IPS-18c (cell line): ENCODE measurements around the gene MFN1.

ENCODE experiments used
- H3K4me3 ChIP-seq: 2 replicates; pipeline ENCODE4 v1.7.0; 2013; ENCODE audit warnings: low read depth, mild to moderate bottlenecking, low read length, moderate library complexity; ENCODE audit not compliant: insufficient read depth
- H3K9me3 ChIP-seq: one replicate; pipeline ENCODE4 v1.6.1; 2013; ENCODE audit warnings: mild to moderate bottlenecking, low read length, moderate library complexity; ENCODE audit not compliant: control insufficient read depth, insufficient read depth

Gene MFN1

DNA sequence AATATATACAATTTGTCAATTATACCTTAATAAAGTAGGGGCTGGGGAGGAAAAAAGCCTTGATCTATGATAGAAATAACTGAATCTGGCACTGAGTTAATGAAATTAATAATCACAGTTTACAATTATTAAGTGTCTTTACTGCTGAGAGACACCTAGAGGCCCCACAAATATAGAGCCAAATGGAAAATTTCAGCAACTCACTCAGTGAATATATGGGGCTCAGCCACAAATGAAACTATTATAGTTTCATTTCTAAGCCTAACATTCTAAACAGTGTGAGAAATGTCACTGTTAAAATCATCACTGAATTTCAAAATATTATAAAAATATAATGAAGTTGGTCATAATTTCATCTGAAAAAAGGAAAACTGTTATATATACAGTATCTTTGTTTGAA is 63.5 kb downstream of the MFN1 start:
- no peaks in the 10 kb centered on the region for H3K9me3 ChIP-seq
- H3K4me3 ChIP-seq, result no peak overlapping the region

DNA sequence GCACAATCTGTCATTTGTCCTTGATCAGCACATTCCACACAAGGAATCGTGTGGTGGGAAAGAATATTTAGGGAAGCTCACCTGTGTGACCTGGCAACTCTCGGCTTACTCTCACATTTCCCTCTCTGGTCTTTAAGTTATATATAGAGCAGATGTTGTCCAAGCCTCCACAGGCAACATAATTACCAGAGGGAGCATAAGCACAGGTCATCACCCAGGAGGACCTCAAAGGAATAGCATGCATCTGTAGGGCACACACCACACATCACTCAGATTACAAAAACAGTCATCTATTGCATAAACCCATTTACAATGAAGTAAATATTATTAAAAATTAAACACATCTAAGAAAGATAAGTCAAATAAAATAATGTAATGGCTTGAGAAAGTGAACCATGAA is 67.3 kb downstream of the MFN1 start:
- Histone ChIP-seq H3K9me3 (no peaks in the 10 kb centered on the region), H3K4me3 (no peak overlapping the region)

DNA sequence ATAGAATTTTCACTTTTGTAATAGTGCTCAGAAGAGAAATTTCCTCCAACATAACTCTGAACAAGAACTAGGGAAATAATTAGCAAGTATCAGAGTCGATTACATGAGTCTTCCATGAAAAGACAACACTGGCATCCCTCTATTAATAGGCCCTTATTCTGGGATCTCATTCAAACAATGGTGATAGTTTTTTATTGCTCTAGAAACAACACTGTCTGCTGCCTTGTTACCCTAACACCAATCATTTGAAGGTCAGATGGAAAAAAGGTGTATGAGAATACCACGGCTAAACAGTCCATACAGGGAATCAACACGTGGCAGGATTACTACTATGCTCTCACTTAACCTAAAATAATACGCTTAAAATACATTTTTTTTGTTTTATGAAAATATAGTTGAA is 67.9 kb downstream of the MFN1 start:
- Histone ChIP-seq H3K4me3 (no peak overlapping the region), H3K9me3 (no peaks in the 10 kb centered on the region)

DNA sequence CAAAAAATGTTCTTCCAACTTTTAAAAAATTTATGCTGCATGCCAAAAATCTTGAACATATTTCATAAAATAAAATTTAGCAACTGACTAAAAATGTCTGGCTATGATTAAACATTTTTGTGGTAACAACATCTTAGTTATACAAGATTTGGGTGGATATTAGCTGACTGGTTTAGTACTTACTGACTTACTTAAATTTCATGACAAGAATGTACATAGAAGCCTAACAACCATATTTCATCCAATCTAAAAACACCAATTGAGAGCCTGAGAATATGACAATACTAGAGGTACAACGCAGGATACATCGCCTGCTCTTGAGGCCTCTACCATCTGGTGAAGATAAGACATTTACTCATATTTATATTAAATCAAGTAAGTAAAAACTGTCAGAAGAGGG is 69.2 kb downstream of the MFN1 start:
- Histone ChIP-seq H3K9me3 (no peaks in the 10 kb centered on the region), H3K4me3 (no peak overlapping the region)

DNA sequence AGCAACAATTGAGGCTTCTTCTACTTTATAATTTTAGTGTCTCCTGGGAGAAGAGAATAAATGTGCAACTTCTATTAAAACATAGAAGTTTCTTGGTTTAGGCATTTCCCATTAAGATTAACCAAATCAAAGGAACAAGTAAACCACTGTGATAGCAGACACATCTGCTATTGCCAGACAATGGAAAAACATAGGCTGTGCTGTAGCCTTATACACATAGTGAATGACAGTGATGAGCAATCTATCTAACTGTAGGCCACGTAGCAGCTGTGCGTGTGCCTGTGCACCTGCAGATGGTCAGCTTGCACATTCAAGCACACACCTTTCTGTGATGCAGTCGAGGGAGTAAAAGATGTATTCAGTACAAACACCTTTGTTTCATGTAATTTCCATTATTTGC is 71.1 kb downstream of the MFN1 start:
- H3K9me3 ChIP-seq, result no peaks in the 10 kb centered on the region
- no peak overlapping the region for H3K4me3 ChIP-seq

DNA sequence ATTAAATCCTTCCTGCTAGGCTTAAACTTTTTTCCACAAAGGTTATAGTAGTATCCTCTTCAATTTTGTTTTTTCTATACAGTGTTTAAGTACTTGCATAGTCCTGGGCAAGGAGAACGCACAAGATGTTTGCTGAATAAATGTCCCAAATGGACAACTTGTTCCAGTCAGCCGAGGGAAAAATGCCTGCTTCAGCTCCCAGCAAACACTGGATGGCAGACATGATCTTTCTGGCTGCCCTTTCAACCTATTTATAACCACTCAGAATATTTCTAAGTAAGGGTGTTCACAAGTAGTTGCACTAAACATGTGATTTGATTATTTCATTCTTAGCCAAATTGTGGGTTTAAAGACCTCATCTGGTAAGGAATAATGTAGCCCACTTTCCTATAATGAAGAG is 74.0 kb downstream of the MFN1 start:
- Histone ChIP-seq H3K9me3 (no peaks in the 10 kb centered on the region), H3K4me3 (no peak overlapping the region)

DNA sequence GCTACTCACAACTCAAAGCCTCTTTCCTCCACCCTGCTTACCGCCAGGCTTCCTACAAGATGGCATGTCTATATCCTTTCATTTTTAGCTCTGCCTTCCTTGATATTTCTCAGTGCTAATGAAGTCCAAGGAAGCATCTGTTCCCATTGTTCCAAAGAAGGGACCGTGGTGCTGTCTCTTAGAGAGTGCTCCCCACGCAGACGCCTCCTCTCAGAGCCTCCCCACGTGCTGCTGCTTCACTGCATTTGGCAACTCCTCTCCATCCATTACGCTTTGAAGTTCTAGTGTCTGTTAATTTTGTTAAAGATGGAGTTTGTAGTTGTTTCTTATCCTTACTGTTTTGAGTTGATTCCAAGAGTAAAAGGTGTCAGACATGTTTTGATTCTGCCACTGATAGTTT is 77.6 kb downstream of the MFN1 start:
- Histone ChIP-seq H3K4me3 (no peak overlapping the region), H3K9me3 (no peaks in the 10 kb centered on the region)

DNA sequence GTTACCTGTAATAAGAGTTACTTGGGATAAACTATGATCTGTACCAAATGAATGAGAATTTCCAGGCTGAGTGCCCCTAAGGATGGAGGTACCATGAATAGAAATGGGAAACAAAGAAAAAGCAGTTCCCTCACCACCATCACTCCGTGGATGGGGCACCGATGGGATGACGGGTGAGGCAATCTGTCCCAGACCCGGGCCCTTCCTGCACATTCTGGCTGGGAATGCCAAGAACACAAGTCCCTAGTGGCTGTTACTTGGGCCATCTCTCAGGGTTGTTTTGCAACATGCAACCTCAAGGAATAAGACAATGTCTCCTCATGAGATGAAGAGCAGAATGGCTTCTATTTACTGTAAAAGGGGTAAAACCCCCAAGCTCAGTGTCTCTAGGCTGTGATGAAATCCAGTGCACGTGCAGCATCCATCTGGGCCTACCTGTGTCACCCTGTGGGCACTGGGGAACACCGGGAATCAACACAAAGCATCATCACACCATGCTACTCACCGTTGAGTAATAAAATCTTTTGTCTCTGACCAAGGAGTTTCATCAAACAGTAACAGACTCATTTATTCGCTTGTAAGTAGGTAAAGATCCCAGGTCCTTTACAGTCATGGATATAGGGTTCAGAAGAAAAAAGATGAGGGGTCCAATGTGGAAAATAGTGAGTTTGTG is 81.5 kb downstream of the MFN1 start:
- no peak overlapping the region for H3K4me3 ChIP-seq
- H3K9me3 ChIP-seq, result no peaks in the 10 kb centered on the region

DNA sequence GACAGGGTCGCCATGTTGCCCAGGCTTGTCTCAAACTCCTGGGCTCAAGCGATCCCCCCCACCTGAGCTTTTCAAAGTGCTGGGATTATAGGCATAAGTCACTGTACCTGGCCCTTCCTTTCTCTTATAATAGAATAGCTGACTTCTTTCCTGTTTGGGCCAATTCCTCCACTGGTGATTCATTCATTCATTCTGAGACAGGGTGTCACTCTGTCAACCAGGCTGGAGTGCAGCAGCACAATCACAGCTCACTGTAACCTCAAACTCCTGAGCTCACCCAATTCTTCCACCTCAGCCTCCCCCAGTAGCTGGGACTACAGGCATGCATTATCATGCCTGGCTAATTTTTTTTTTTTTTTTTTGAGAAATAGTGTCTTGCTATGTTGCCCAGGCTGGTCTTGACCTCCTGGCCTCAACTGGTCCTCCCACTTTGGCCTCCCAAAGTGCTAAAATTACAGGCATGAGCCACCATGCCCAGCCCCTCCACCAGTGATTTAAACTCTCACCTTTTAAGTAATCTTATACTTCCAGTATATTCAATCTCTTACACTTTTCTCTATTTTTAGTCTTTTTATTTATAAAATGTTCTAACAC is 82.9 kb downstream of the MFN1 start:
- H3K4me3 ChIP-seq, result no peak overlapping the region
- H3K9me3 ChIP-seq, result no peaks in the 10 kb centered on the region

DNA sequence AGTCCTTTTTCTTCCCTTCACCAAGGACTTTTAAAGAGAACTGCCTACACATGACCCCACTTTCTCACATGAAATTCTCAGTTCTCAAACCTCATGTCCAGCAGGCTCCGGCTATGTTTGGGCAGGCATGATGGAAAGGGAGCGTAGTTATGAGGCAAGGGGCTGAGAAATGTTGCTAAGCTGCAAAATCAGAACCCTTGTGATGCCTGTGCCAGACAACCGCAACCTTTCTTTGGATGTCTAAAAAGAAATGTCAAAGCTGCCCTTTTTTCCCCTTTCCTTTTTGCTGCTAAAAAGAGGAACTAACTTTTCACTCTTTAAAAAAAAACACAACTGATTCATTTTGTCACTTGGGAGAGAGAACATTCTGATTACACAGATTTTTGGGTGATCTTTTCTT is 84.5 kb downstream of the MFN1 start:
- H3K4me3 ChIP-seq, result no peak overlapping the region
- H3K9me3 ChIP-seq, result no peaks in the 10 kb centered on the region

DNA sequence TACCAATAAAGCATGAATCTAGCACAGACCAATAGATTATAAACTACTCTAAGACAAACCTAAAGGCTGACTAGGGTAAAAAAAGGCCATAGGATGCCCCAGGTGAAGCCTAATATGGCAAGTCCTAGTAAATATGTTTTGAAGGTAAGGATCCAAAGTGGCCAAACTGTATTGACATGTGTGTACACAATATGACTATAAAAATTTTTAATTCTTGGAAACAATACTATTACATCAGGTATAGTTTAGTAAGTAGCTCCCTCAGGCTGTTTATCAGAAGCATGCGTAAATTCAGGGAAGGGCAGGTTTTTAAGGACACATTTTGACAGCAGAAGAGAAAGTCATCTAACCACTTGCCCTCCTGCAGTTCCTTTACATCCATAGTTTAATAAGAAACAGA is 84.9 kb downstream of the MFN1 start:
- Histone ChIP-seq H3K4me3 (no peak overlapping the region), H3K9me3 (no peaks in the 10 kb centered on the region)

DNA sequence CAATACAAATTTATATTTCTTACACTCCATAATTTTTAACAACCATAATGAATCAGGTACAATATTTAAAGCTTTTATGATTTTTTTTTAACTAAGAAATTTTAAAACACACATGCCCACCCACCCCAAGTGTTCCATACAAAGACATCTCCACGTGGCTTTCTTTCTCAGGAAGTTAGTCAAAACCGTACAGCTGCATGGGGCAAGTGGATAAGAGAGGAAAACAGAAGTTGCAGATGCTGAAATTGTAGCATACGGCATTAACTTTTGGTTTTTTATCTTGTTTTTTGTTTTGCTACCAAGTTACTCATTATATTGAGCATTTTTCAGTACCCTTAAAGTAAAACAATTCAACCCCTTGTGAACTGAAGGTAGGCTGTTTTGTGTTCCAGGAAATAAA is 89.0 kb downstream of the MFN1 start:
- Histone ChIP-seq H3K4me3 (no peak overlapping the region), H3K9me3 (no peaks in the 10 kb centered on the region)

DNA sequence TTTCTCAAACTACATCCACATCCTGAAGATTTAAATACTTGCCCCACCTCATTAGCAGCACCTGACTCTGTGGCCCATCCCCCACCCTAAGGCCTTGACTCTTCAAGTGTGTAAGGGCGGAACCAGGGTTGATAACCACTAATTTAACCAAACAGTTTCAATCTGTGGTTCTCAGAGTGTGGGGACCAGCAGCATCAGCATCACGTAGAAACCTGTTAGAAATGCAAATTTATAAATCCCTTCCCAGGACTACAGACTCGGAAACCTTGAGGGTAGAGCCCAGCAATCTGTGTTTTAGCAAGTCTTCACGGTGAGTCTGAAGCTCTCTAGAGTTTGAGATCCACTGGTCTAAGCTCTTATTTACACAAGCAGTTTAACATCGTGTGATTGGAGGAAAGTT is 91.3 kb downstream of the MFN1 start:
- H3K9me3 ChIP-seq, result no peaks in the 10 kb centered on the region
- no peak overlapping the region for H3K4me3 ChIP-seq
